GM18858 (cell line): Measurements from ENCODE around the gene B3GNT4.
"Not testable (repeated sequence)": the region's sequence is repeated elsewhere in the genome, so short reads cannot be mapped to it uniquely, and the experiment has no call there.

Experiments
- ATAC-seq: cut with Tn5 transposase; IDR thresholded peaks from one replicate; pipeline ENCODE4 v1.9.1; 2021; ENCODE audit not compliant: unreplicated experiment

The B3GNT4 gene

DNA sequence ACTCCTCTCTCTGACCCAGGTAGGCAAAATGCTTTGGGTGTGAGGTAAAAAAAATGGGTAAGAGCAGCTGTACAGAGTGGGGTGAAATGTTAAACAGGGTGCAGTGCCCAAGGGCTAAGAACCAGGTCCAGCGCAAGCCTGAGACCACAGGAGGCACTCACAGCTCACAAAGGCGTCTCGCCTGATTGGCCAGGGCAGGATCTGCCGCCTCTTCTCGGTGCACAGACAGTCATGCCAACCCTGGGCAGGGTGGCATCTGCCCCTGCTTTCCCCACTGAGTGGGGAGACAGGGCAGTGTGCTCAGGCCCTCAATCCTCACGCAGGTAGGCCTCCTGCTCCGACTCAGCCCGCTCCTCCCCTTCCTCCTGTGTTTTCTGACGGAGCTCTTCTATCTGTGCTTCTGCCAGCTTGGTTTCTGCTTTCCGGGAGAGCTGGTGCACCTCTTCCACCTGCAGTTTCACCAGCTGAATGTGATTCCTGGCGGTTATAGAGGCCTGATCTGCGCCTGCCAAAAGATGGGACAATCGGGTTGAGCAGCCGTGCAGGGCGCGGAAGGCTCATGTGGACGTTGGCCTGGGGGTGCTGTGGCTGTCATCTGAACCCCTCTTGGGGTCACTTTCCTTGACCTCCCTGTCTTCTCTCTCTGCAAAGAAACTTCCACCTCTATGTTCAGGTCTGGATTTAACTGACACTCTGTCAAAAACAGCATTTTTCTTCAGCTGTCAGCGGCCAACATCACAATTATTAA is 4.7 kb downstream of the B3GNT4 start:
- no peak for ATAC-seq

DNA sequence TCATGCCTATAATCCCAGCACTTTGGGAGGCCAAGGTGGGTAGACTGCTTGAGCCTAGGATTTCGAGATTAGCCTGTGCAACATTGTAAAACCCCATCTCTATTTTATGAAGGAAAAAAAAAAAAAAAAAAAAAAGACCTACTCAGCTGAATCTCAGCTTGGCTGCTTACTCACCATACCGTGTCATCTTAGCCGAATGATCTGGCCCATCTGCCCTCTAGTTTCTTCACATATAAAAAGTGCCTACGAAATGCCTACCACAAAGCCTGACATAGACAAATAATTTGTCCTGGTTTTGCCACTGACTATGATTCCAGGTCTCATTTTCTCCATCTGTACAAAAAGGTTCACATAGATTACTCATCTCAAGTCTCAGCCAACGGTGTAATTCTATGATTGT is 12.3 kb downstream of the B3GNT4 start:
- ATAC-seq: no peak

DNA sequence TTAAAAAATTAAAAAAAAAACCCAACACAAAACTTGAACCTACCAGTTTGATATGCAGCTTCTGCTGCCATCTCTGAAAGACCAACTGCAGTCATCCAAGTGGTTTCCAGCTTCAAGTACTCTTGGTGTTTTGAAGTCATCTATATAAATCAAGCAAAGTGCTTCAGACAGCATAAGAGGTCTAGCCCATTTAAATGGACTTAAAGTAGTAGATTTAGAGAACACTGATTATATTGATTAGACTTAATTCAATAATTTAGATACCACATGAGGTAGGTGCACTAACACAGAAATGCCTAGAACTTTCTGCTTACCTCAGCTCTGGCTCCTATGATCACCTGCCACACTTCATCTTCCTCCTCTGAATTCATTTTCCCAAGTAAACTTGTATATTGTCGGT is 12.9 kb downstream of the B3GNT4 start:
- no peak for ATAC-seq

DNA sequence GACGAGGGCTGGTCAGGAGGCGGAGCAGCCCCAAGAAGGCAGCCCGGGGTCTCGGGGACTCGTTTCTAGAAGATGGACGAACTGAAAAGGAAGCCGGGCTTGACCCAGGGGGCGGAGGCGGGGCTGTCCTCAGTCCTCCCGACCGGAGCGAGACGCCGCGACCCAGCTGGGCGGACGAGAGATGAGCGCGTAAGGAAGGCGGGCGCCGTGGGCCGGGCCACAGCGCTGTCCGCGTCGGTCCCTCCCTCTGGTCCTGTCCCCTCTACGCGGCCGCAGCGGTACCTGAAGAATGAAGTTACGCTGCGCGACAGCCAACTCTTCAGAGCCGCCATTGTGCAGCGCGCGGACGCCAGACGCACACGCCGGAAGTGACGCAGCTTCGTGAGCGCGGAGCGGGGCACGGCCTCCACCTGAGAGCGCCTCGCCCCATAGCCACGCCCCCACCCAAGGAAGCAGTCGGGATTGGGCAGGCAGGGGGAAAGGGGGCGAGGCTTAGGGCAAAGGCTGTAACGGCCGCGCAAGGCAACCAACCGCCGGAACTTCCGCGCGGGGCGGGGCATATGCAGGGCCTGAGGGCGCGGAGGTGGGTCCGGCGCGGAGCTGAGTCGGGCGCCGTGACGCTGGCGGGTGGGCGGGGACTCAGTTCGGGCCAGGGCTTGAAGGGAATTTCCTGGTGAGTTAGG is 22.3 kb downstream of the B3GNT4 start, which contains the start of gene DIABLO:
DIABLO (minus strand) TSS at position 370 of the 683 bp plus-strand sequence; CDS start at position 332, 38 bp downstream.
- ATAC-seq: peak; percentile 83

DNA sequence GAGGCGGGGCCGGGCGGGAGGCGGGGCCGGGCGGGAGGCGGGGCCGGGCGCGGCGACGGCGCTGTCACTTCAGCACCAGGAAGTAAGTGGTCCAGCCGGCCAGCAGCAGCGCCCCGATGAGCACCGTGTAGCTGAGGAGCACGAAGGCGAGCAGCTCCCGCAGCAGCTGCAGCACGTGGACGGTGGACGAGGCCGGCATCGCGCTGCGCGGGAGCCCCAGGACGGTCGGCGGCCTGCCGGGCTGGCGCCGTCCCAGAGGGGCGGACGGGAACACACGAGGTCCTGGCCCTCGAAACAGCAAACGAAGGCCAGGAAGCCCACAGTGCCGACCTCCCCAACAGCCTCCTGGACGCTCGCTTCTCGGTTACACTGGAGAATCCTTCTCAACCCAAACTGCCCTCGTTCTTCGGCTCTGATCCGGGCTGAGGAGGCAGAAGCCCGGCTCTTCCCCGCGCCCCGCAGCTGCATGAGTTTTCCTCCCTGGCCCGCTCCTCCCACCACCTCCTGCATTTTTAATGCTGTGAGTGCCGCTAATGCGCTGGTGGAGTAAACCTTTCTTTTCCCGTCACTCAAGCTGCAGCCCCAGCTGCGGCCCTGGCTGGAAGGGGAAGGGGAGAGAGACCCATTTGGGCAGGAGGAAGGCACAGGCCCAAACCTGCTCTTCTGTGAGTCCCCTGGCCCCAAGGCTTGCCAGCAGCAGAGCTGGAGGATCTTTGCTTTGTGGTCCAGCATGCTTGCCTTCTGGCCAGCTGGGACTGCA is 23.0 kb downstream of the B3GNT4 start:
- ATAC-seq: no peak

DNA sequence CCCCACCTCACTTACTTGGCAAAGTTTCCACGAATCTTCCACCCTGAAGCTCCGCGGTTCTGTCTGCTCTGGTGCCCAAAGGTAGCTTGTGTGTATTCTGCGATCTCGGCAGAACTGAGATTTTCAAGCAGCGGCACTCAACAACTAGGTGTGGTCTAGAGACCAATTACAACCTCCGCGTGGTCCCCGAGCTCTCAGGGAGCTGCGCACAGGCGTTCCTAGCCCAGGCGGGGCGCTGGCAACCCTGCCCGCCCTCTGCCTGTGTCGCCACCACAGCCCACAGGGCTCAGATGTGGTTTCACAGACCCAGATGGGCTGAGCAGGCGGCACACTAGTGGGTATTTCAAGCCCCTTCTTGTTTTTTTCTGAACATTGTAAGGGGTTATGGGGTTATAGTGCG is 23.8 kb downstream of the B3GNT4 start:
- ATAC-seq: no peak

DNA sequence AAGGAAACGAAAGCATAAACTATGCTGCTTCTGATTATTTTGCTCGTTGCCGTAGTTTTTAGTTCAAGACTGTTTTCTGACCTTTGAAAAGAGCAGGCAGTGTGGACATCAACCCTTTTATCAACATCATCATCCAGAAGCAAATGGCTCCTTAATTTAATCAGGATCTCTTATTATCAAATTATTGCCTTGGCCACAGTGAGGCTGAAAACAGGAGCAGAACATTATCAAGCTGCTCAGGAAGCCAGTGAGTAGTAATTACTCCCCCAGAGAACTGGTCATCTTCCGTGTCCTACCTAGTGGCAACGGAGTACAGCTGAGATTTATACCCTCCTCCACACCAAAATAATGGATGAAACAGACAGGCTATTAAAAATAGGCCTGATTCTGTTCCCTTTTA is 24.6 kb downstream of the B3GNT4 start:
- ATAC-seq: no peak

DNA sequence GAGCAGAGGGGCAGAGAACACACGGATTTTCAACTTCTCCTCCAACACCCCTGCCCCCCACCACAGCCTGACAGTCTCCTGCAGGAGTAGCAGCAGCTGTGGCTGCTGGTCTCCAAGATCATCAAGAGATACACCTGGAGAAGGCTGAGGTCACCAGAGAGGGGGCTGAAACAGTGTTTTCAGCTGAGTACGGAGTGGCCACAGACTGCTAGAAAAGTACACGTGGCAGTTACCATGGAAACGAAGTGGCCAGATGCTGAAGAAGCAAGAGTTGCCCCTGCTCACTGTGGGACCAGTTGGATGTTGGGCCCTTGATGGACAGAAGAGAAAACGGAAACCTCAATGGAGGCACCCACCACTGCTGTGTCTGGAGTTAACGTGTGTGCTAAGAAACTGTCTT is 27.3 kb downstream of the B3GNT4 start:
- no peak for ATAC-seq

DNA sequence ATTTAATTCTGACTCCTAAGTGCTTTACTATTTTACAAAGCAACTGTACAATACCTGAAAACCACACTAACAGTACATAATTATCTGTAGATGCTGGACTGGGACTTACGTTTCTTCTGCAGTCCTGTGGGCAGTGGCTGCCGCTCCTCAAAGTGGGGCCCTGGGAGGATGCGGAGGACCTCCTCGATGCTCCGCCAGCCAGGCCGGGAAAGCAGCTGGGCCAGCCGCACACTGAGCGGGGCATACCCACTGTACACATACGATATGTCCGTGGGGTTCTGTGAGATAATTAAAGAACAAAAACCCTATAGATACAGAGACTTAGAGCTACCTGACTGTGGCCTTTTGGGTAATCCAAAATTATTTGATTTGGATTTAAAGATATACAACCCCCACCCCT is 29.2 kb downstream of the B3GNT4 start:
- no peak for ATAC-seq

DNA sequence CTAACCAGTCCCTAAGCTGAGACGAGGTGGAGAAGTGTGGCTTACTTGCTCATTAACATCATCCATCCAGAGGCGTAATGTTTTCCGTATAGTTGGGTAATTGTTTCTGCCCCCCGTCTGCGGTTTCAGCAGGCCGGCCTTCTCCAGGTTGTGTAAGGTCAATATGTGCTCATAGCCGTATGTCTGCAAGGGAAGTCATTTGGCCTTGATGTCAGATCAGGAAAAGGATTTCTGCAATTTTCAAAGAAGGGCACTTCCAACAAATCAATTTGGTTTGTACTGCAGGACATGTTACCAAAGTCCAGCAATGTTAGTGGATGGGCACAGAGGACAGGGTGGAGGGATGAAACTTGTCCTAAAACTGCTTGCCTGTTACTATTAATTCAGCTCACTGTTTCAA is 32.2 kb downstream of the B3GNT4 start:
- ATAC-seq: no peak

DNA sequence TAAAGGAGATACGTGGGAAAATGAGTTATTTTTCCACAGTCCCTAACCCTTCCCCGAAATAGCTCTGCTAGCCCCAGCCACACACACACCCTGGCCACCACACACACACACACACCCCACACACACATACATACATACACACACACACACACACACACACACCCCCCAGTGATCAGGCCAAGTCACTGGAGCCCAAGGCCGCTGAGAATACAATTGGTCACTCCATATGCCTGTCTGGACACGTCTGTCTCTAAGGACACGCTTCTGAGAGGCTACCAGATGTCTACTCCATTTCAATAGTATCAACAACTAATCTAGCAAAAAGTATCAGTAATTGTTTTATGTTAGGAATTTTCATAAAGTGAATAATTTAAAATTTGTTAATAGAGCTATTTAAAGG is 35.4 kb downstream of the B3GNT4 start:
- ATAC-seq: no peak

DNA sequence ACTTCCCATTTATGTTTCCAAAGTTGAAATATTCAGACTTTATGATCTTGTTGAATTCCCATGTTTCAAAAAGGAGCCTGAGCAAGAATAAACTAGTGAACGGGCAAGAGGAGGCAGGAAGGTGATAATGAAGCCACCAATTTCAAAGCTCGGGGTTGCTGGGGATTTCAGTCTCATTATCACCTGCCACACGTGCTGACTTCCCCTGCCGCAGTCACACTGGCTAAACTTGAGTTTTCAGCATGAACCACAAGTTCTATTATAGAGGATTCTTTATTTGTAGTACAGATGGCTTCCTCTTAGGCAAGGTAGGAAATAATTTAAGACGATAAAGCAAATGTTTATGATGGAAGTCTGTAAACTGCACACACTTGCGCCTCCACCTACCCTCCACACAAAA is 40.5 kb downstream of the B3GNT4 start:
- no peak for ATAC-seq

DNA sequence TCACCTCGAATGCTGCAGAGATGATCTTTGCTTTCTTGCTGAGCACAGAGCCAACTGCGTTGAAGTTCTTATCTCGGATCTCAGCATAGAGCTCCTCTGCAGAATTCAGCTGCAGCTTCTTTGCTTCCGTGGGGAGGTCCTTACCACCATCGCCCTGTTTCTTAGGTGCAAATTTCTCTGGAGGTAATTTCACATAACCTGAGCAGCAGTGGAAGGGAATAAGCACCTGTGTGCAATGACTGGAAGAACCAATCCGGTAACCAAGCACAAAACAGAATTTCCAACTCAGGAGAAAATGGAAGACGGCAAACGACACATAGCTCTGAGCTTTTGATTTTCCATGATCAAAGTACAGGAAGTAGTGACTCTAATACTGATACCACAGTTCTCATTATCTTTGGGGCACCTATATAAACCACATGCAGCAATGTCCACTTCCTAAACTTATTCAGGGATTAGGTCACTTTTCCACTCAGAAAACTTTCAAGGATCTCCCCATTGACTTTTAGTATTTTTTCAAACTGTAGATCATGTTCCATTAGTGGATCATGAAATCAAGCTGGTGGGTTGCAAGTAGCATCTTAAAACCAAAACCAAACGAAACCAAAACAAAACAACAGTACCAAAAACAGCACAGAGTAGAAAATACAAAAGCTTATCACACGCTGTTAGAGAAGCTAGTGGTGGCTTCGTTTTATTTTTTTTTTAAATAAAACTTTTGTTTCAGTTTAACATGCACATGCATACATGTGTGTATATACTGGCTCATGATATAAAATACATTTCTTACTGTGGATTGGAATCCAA is 41.3 kb downstream of the B3GNT4 start:
- no peak for ATAC-seq

DNA sequence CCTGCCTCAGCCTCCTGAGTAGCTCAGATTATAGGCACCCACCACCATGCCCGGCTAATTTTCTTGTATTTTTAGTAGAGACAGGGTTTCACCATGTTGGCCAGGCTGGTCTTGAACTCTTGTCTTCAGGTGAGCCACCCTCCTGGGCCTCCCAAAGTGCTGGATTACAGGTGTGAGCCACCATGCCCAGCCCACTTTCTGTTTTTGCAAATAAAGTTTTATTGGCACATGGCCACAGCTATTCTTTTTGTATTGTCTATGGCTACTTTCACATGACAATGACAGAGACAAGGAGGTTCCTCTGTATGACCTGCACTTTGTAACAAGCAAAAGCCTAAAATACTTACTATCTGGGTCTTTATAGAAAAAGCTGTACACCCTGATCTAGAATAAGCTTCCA is 42.0 kb downstream of the B3GNT4 start:
- ATAC-seq: no peak

DNA sequence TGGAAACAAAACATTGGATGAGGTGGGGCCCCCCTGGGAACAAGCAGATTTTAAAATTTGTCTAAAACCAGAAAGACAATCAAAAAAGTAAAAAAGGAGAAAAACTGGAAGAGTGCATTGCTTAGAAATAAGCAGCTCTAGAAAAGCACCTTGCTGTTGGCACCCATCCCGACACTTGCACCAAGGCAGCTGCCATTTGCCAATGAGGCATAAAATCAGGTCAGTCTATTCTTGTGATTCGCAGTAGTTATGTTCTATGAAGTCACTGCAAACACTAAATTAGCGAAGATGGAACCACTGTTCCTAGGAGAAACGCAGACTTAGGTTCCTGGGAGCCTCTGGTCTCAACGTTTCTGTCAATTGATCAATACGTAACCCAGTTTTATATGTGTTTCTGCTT is 46.5 kb downstream of the B3GNT4 start:
- ATAC-seq: no peak

DNA sequence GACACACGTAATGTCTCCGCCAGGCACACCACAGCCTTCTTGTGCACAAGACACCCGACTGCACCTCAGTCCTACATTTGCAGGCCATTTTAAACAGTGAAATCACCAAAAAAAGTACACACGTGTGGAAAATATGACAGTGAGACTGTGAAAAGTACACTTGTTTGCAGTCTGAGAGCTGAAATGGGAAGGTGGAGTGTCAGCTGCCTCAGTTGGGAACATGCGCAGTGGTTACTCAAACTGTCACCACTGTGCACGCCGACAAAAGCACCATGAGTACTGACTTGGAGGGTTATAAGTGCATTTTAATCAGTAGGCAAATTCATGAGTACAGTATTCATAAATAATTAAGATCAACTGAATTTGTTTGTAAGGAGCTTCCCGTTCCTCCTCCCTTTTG is 47.0 kb downstream of the B3GNT4 start:
- ATAC-seq: no peak

DNA sequence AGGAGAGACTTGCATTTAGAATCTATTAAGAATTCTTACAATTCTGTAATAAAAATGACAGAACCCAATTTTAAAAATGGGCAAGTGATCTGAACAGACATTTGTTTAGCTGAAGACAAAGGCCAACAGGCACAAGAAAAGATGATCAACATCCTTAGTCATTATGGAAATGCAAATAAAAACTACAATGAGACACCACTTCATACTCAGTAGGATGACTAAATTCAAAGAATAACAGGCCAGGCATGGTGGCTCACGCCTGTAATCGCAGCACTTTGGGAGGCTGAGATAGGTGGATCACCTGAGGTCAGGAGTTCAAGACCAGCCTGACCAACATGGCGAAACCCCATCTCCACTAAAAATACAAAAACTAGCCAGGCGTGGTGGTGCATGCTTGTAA is 55.0 kb downstream of the B3GNT4 start:
- ATAC-seq: not testable (repeated sequence)
